GM08714 (cell line): Measurements from ENCODE around the gene ZNF491.
"Not testable (repeated sequence)": the region's sequence is repeated elsewhere in the genome, so short reads cannot be mapped to it uniquely, and the experiment has no call there.

Source experiments
- H3K4me3 ChIP-seq: fragments of 200-500 bp; sonication (Bioruptor generic); 2 replicates; pipeline ENCODE4 v1.5.1; 2014; ENCODE audit warnings: mild to moderate bottlenecking, low read length, inconsistent platforms
- ZNF274 ChIP-seq: IDR thresholded peaks from 2 replicates; pipeline ENCODE4 v1.6.1; 2012; ENCODE audit warnings: mild to moderate bottlenecking, low read depth, low read length

Gene ZNF491

DNA sequence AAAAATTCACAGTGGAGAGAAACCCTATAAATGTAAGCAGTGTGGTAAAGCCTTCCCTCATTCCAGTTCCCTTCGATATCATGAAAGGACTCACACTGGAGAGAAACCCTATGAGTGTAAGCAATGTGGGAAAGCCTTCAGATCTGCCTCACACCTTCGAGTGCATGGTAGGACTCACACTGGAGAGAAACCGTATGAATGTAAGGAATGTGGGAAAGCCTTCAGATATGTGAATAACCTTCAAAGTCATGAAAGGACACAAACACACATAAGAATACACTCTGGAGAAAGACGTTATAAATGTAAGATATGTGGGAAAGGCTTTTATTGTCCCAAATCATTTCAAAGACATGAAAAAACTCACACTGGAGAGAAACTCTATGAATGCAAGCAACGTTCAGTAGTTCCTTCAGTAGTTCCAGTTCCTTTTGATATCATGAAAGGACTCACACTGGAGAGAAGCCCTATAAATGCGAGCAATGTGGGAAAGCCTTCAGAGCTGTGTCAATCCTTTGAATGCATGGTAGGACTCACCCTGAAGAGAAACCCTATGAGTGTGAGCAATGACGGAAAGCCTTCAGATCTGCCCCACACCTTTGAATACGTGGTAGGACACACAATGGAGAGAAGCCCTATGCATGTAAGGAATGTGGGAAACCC lies 34.1 kb downstream of the ZNF491 start:
- TF ChIP-seq ZNF274 = no peak; the same call in 1 of the 2 replicates
- H3K4me3 ChIP-seq = no peak overlapping the region

DNA sequence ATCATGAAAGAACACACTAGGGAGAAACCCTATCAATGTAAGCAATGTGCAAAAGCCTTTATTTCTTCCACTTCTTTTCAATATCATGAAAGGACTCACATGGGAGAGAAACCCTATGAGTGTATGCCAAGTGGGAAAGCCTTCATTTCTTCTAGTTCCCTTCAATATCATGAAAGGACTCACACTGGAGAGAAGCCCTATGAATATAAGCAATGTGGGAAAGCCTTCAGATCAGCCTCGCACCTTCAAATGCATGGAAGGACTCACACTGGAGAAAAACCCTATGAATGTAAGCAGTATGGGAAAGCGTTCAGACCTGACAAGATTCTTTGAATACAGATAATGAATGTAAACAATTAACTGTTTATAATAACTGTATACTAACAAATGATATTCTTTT lies 35.2 kb downstream of the ZNF491 start:
- H3K4me3 ChIP-seq = no peak overlapping the region
- no peak for TF ChIP-seq ZNF274

GRCh38 chr19:11835626-11836066 lies 37.3 kb downstream of the ZNF491 start:
- H3K4me3 ChIP-seq = not testable (repeated sequence)

DNA sequence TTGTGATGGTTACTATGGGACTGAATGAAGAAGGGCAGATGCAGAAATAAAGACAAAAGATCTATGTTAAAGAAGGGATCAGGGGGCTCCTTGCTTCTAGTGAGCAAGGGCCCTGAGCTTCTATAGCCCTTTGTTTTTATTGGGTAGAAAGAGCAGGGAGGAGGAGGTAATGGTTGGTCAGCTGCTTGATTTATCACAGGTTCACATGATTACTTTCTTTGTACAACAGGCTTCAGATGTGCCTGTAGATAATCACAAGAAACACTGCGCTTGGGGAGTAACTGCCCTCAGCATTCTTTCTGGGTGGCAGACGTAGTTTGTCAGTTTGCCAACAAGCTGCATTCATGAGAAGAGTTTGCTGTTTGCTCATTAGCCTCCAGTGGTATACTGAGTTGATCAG lies 45.4 kb downstream of the ZNF491 start:
- H3K4me3 ChIP-seq = no peak overlapping the region
- no peak for TF ChIP-seq ZNF274

- H3K4me3 ChIP-seq = not testable (repeated sequence)
Observed at GRCh38 chr19:11847615-11848014, 49.3 kb downstream of the ZNF491 start.

- no peak for TF ChIP-seq ZNF274
- H3K4me3 ChIP-seq = peak overlapping the region; percentile 57; the same call in 1 of the 2 replicates
Observed at GRCh38 chr19:11848200-11848593, 49.9 kb downstream of the ZNF491 start.

DNA sequence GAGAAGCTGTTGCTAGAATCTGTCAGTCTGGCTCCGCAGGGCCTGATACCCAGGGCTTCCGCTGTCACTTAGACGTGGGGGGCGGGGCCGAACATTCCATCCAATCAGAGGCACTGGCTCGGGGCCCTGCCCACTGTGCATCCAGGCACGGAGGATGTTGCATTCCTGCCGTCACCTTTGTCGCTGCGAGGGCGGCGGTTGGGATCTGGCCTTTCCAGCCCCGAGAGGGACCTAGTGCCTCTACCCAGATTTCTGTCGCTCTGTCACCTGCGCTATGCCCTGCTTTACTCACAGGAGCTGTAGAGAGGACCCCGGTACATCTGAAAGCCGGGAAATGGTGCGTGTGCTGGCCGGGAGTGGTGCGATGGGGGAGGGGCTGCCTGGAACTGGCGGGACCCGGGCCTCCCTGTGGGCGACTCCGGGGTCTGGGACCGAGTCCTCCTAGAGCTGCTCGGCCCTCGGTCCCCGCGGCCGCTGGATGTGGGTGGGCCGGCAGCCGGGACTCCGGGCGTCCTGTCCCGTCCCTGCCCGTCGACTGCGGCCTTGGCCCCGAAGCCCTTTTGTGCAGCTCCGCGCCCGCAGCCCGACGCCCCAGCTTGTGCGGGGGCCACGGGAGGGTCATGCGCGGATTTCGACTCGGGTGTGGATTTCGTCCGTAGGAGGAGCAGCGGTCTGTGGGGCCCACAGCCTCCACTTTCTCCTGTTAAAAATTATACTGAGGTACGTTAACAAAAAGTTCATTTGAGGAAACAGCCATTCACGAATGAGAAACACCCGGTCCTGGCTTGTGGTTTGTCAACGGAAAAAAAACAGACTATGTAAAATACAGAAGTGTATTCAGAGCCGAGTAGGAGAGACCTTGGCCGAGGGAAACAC lies 50.5 kb downstream of the ZNF491 start, which contains the start of gene ZNF439:
Gene ZNF439 (plus strand): TSS at position 133 of the 876 bp plus-strand sequence. CDS start 142 bp downstream, at position 275.
- H3K4me3 ChIP-seq = peak within 1 kb of the TSS; percentile 57; the same call in 1 of the 2 replicates
- TF ChIP-seq ZNF274 = no peak

DNA sequence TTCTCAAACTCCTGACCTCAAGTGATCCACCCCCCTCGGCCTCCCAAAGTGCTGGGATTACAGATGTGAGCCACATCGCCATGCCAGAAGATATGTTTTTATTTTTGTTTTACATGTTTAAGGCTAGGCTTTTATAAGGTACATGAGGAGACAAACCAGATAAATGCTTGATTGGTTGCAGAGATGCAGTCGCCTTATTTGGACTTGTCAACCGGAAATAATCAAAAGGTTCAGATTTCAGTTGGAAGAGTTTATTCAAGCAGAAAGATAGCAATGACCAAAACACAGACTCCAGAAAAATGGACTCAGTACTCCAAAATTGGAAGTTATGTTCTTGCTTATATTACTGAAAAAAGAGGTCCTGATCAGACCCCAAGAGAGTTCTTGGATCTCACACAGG lies 52.0 kb downstream of the ZNF491 start:
- H3K4me3 ChIP-seq = not testable (repeated sequence)

DNA sequence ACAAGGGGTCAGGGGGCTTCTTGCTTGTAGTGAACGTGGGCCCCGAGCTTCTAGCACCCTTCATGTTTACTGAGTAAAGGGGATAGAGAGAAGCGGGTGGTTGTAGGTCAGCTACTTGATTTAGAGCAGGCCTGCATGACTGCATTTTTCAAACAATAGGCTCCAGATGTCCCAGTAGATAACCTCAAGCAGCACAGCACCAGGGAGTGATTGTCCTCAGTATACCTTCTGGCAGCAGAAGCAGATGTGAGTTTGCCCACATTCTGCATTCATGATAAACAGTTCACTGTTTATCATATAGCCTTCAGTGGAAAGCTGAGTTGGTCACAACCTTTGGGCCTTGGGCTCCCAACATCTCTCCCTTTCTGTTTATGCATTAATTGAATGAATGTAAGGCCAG lies 55.0 kb downstream of the ZNF491 start:
- H3K4me3 ChIP-seq = no peak overlapping the region
- TF ChIP-seq ZNF274 = no peak

DNA sequence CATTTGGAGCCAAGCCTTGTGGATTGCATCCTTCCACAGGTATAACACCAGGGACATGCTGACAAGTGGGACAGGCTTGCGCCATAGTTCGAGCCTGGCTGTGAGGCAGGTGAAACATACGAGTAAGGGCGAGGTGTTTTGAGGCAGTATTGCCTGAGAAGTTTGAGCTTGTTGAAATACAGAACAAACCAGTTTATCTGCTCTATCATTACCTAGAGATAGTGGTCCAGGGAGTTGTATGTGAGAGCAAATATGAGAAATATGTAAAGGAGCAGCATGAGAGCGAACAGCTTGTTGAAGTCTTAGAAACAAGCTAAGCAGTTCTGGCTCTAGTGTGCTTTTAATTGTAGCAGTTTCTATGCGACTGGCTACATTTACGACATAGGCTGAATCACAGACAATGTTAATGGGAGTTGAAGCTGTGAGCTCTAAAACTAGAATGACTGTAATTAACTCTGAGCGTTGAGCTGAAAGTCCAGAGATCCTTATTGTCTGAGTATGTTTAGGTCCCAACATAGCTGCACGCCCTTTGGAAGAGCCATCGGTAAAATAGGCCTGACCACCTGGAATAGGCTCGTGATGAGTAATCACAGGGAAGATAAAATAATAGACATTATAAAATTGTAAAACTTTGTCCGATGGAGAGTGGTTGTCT lies 58.4 kb downstream of the ZNF491 start:
- no peak for TF ChIP-seq ZNF274
- H3K4me3 ChIP-seq = no peak overlapping the region
